NCI-H2081 (cell line): ENCODE measurements around the gene ADORA1.

Source experiments
- DNase-seq, 2 experiments: peaks; one replicate each; lab custom pipeline; 2025; lab: John Stamatoyannopoulos, UW

ADORA1 gene

GRCh38 chr1:203174324-203174985, 46.9 kb downstream of the ADORA1 start:
- no peak for DNase-seq

DNA sequence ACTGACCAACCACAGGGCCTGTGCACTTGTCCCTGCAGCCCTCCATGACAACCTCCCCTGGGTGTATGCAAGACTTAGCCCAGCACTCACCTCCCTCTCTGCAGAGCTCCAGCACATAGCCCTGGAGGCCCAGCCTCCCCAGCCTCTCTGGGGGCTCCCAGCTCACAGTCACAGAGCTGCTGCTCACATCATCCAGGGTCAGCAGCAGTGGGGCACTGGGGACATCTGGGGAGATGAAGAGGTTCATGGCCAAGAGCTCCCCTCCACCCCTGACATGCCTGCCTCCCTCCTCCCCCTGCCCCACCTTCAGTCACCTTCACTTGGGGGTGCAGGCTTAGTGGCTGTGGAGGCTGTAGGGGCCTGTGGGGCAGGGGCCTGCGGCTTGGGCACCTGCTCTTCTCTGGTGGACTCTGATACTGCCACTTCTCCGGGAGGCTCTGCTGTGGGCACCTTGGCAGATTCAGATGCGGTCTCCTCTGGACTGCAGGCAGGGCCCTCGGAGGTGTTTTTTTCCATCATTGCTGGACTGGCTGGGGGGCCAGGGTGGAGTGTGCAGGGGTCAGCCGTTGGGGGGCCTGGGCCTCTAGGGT, 47.8 kb downstream of the ADORA1 start, which contains the start of gene MYBPH:
Gene MYBPH, minus strand, starts transcription at position 590 of the 590 bp plus-strand sequence. Its CDS starts 71 bp downstream, at position 519.
- no peak for DNase-seq

GRCh38 chr1:203175827-203176241, 48.3 kb downstream of the ADORA1 start:
- no peak for DNase-seq

DNA sequence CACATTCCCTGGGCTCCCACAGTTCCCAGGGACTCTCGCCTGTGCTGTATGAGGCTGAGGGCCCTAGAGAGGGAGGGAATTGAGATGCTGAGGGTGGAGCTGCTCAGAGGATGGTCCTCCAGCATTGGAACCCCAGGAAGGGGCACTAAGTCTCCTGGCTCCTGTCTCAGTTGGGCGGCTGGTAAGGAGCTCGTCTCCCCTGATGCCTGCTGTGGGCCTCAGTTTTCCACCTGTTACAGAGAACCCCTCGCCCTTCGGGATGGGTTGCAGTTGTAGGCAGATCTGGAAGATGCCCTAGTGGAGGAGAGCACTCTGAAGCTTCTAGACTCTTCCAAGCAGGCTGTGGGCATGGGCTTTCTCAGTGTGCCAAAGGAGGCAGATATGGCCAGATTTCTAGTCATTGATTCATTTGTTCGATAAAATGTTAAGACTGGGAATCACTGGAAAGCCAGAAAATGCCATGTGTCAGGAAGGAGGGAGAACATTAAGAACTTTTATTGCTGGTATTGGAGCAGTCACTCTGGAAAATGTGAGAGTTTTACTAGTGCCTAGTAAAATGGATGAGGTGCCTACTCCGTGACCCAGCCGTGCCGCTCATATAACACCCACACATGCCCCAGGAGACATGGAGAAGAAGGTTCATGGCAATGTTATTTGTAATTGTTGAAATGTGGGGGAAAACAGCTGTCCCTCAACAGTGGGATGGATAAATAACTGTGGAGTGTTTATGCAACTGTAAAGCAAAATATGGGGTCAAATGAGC, 48.9 kb downstream of the ADORA1 start:
- no peak for DNase-seq

DNA sequence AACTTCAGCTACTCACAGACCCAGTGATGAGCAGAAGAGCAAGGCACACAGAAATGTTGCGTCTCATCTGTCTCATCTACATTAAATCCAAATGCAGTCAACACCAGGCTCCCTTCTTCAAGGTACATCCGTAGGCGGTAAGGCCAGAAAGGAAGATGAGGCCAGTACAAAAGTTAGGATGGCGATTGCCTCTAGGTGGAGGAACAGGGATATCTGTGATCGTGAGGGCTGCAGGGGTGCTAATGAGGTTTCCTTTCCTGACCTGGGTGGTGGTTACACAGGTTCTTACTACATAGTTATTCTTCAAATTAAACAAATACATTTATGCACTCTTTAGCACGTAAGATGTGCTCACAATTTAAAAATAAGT, 49.5 kb downstream of the ADORA1 start:
- no peak for DNase-seq

DNA sequence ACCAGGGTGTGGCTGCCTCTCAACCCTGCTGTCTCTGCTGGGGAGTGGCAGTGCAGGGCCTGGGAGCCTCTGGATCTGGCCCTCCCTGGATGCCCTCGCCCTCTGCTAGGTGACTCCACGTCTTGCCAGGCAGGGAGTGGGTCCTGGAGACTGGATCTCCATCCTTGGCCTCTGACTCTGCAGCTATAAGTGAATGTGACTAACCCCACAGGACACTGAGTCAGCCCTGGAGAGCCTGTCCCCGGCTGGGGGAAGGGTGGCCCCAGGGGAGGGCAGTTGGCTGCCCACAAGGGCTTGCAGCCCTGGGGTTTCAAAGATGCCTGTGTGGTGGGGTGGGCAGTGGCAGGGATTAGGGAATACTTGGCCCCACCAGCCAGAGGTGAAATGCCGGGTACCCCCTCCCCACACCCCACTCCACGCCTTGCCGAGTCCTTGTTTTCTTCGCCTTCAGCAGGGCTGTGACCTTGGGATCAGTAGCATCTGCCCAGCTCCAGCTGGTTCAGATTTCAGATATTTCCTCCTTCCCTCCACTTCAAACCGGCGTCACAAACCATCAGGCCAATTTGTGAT, 50.0 kb downstream of the ADORA1 start:
- no peak for DNase-seq

GRCh38 chr1:203178083-203178482, 50.6 kb downstream of the ADORA1 start:
- DNase-seq, result no peak

DNA sequence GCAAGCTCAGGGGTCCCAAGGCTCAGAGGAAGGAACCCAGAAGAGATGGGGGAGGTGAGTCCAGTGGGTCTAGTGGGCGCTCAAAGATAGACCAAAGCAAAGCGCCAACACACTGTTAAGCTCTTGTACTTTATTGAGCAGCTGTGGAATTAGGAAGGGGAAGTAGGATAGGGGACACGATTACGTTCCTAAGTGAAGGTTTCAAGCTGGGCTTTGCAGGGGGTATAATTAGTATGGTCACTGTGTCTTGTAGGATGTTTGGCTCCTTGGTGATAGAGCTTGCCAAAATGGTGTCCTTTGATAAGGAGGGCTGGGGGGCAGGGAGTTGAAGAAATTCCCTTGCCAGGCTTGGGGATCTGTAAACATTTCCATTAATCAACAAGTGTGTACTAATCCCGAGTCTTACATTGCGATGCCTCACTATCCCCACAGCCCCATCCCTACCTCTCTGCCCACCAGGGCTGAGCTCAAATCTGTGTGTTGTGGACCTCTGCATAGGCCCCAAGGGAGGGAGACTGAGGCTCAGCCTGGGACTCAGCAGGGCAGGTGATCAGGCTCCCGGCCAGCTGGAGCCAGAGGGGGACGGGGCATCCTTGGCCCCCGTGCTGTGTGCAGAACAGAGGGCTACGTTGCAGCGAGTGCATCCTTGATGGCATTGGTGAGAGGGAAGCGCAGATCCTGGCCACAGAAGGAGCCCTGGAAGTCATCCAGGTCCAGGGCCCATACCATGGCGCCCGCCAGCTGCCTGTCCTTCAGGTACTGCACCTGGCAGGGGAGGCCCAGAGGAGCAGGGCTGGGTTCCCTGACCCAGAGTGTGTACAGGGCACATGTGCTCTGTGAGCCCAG, 51.5 kb downstream of the ADORA1 start:
- DNase-seq, result no peak

- no peak for DNase-seq
Measured at GRCh38 chr1:203179667-203180005, 52.1 kb downstream of the ADORA1 start.

DNA sequence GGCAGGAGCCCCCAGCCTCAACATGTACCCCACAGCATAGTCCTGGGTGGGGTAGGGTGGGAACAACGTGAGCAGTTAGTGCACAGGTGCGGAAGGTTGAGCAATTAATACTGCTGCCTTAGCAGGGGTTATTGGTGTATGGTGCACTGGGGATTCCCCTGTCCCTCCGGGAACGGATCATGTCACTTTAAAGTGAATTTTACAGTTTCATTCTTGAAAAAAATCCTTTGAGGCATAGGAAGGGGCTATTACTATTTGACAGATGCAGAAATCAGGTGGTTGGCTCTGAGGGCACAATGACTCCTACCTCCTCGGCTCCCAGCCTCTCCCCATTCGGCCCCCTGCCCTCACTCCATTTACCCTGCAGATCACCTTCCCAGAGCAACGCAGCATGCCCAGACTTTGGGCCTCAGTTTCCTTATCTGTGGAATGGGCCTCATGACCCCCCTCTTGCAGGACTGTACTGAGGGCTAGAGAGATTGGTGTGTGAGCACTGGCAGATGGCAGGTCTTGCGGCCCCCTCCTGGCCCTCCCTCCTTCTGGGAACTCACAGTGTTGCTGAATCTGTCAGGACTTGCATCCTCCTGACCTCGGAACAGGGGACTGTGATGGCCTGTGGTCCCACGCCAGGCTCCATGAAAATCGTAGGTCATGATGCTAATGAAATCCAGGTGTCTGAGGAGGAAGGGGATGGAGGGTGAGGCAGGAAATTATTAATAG, 53.2 kb downstream of the ADORA1 start:
- no peak for DNase-seq

DNA sequence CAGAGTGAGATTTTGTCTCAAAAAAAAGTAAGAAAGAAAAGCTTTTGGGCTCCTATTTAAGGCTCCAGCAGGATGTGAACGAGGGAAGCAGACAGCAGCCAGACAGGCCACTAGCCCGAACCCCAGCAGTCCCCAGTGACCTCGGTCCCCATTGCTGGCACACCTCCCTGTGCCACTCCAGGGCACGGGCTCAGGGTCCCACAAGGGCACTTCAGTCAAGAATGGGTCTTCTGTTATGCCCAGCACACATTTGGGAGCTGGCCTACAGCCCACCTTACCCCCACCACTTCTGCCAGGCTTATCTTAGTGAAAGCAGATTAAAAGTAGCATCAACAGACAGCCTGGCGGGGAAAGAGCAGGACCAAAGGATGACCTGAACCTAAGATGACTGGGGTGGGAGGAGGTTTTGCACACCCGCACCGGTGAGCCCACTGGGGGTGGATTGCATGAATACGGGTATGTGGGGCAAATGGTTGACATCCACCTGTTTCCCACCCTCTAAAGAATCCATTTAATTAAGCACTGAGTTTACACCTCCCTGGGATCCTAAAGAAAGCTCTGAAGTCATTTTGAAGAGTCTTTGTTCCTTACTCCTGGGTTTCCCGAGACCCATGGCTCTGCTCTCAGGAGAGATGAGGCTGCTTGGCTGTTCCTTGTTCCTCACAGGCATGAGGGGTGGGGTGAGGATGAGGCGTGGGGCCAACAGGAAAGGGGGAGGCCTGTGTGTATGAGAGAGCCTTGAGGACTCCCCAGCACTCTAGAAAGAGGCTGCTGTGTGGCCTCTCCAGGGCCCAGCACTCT, 54.3 kb downstream of the ADORA1 start:
- DNase-seq, result no peak

GRCh38 chr1:203182387-203182953, 54.9 kb downstream of the ADORA1 start:
- DNase-seq, result no peak

GRCh38 chr1:203183828-203184227, 56.3 kb downstream of the ADORA1 start:
- no peak for DNase-seq

DNA sequence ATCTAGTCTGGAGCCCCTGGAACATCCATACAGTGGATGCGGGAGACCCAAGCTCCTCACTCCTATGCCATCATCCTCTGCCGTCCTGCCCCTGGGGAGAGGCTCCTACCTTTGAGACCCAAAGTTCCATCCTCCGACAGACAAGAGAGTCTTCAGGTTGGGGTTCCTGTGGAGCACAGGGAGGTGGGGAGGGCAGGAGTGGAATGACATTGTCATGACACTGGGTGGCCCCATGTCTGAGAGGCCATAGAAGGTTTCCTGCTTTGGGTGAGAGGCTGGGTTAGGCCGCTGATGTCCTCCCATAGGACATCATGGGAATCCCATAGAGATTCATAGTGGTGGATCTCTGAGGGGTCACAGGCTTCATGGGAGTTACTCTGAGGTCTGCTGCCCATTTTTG, 56.9 kb downstream of the ADORA1 start:
- no peak for DNase-seq

DNA sequence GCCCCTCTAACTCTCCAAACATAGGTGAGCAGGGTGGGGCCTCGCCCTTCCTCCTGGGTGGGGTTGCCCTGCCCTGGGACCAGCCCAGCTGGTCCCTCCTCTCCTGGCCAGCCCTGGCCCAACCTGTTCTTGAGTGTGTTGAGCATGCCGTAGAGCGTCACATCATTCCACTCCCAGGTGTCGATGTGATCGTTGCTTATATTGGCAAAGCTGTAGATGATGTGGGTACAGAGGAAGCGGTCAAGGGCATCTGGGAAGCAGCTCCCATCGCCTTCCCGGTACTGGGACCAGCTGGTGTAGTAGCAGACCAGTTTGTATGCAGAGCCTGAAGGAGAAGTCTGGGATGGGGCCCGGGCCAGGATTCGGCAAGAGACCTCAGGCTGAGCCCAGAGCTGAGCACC, 57.5 kb downstream of the ADORA1 start:
- DNase-seq, result no peak

GRCh38 chr1:203185585-203185984, 58.1 kb downstream of the ADORA1 start:
- no peak for DNase-seq

GRCh38 chr1:203186091-203186445, 58.5 kb downstream of the ADORA1 start:
- no peak for DNase-seq

DNA sequence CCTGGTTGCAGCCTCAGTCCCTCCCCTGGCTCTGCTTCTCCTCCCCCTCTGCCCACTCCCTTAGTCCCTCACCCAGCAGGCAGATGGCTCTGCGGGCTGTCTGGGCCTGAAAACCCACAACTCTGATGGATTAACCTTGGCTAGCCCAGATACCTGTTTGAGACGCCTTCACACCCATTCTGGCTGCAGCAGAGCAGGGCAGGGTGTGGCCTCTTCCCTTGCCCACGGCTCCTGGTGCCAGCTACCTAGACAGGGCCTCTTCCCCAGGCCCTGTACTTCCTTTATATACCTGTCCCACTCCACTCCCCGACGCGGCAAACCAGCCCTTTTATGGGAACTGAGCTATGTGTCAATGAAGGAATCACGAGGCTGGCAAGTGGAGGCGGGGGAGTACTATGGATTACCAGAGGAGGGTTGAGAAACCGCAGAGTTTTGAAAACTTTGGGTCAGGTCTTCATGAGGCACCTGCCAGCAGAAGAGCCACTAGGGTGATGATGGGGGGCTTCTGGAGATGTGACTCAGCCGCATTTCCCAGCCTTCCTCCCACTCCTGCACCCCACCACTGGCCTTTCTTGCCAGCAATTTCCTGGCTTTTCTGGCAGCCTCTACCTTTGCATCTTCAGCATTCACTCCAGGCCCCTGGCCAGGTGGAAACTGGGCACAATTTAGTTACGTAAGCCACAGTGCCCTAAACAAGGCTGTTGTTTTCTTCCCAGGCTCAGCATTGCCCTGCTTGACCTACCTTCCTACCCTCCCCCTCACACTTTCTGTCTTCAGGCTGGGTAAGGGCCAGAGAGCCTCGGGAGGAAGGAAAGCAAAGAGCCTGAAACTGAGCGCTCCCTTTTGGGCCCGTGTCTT, 59.1 kb downstream of the ADORA1 start, which contains the start of gene CHI3L1:
Gene CHI3L1, minus strand, starts transcription at position 259 of the 858 bp plus-strand sequence. Its CDS starts 81 bp downstream, at position 178.
- no peak for DNase-seq

GRCh38 chr1:203187304-203187685, 59.8 kb downstream of the ADORA1 start:
- no peak for DNase-seq
